Spleen (tissue), 7 donors: Measurements from ENCODE around the gene SPANXD.

Source experiments
- POLR2A ChIP-seq, 3 donors: fragments of 450-650 bp; IDR thresholded peaks; one replicate each; pipeline ENCODE4 v1.5.1; 2017; ENCODE audit warnings: antibody characterized with exemption in 3 of 3, mild to moderate bottlenecking in 1 of 3
- POLR2AphosphoS5 ChIP-seq, 3 donors: sonication (generic); formaldehyde crosslinking; IDR thresholded peaks; one replicate each; pipeline ENCODE4 v1.5.1; 2017; ENCODE audit warnings: antibody characterized with exemption in 3 of 3
- TF ChIP-seq, protein P1 (sequence below), 11 experiments: fragments of 200-600 bp in 7 of 11; fragments of 450-650 bp in 4 of 11; sonication (generic) in 4 of 11; IDR thresholded peaks in 8 of 11; conservative IDR thresholded peaks in 3 of 11; 1 replicate in 7 of 11; 2 replicates in 4 of 11; pipeline versions ENCODE4 v1.4.0 to v1.8.0; 2016 to 2021; ENCODE audit warnings: antibody characterized with exemption in 11 of 11, inconsistent platforms in 4 of 11, mild to moderate bottlenecking in 1 of 11
- donor health status: DM: no; HTN: no; CAD: no; lungs with moderate emphysema.
- donor health status: DM: no; HTN: no; CAD: no.
- donor health status: DM: no; HTN: no; CAD: no.

DNA sequence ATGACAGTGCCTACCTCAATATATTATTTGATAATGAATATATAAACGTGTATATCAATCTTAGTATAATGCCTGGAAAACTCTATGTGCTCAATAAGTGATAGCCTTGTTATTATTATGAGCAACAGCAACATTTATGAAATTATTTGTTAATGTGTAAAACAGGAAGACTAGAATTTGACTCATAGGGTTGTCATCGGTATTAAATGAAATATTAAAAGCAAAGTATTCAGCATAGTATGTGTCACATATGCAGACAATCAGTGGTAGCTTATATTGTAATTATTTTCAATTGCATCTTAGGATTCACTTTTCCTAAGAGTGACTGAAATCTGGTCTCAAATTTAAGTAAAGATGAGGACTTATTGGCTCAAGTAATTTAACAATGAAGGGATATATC, 24.6 kb downstream of the SPANXD start:
- TF ChIP-seq, protein P1, sequence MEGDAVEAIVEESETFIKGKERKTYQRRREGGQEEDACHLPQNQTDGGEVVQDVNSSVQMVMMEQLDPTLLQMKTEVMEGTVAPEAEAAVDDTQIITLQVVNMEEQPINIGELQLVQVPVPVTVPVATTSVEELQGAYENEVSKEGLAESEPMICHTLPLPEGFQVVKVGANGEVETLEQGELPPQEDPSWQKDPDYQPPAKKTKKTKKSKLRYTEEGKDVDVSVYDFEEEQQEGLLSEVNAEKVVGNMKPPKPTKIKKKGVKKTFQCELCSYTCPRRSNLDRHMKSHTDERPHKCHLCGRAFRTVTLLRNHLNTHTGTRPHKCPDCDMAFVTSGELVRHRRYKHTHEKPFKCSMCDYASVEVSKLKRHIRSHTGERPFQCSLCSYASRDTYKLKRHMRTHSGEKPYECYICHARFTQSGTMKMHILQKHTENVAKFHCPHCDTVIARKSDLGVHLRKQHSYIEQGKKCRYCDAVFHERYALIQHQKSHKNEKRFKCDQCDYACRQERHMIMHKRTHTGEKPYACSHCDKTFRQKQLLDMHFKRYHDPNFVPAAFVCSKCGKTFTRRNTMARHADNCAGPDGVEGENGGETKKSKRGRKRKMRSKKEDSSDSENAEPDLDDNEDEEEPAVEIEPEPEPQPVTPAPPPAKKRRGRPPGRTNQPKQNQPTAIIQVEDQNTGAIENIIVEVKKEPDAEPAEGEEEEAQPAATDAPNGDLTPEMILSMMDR (IDR thresholded peaks at IDR 0.05 in 8 of 11, conservative IDR thresholded peaks at IDR 0.05 in 3 of 11): no peak
- no peak for TF ChIP-seq POLR2A (IDR thresholded peaks at IDR 0.05)
- TF ChIP-seq POLR2AphosphoS5 (IDR thresholded peaks at IDR 0.05): no peak
